Keratinocyte (primary cell): ENCODE data around the gene MOGAT1. TPM values are rescaled to one million over a fixed set of nuclear protein-coding genes. Genes with fewer than 3 reads are reported as not detected.

Experiments used
- DNase-seq: peaks from one replicate; pipeline ENCODE4 v3.0.0-alpha.2; 2011; ENCODE audit warnings: low read depth, missing footprints, low spot score
- FAIRE-seq: peaks from 2 replicates; lab custom pipeline; 2011; peaks lifted over from hg19 to GRCh38; lab: Jason Lieb, UNC
- H2AFZ ChIP-seq: 2 replicates; pipeline ENCODE4 v1.6.0; 2012; ENCODE audit warnings: low read length, control low read depth, inconsistent platforms; ENCODE audit not compliant: control insufficient read depth
- H3K27ac ChIP-seq: 2 replicates; pipeline ENCODE4 v1.5.1; 2011; ENCODE audit warnings: low read length; ENCODE audit not compliant: control insufficient read depth, insufficient read depth
- H3K27me3 ChIP-seq: 3 replicates; pipeline ENCODE4 v1.6.0; 2011; ENCODE audit warnings: low read length; ENCODE audit not compliant: control insufficient read depth, insufficient read depth; ENCODE audit errors: extremely low read depth
- H3K36me3 ChIP-seq, 2 experiments: 2 replicates in 1 of 2; 3 replicates in 1 of 2; pipeline ENCODE4 v1.5.1; 2011; ENCODE audit warnings: low read length in 2 of 2, mild to moderate bottlenecking in 1 of 2; ENCODE audit not compliant: control insufficient read depth in 2 of 2, insufficient read depth in 2 of 2; ENCODE audit errors: extremely low read depth in 1 of 2
- H3K4me1 ChIP-seq: 3 replicates; pipeline ENCODE4 v1.5.1; 2011; ENCODE audit warnings: low read length; ENCODE audit not compliant: control insufficient read depth, insufficient read depth; ENCODE audit errors: extremely low read depth
- H3K4me2 ChIP-seq: 3 replicates; pipeline ENCODE4 v1.6.0; 2011; ENCODE audit warnings: low read depth, low read length; ENCODE audit not compliant: control insufficient read depth, insufficient read depth; ENCODE audit errors: extremely low read depth
- H3K4me3 ChIP-seq, 3 experiments: fragments of 200-600 bp in 1 of 3; sonication (generic) in 1 of 3; 2 replicates in 2 of 3; 3 replicates in 1 of 3; pipeline ENCODE4 v1.5.1; 2011 to 2016; ENCODE audit warnings: low read length in 3 of 3, mild to moderate bottlenecking in 3 of 3, control low read depth in 2 of 3, inconsistent platforms in 1 of 3, low read depth in 1 of 3, mixed read lengths in 1 of 3, mixed run types in 1 of 3, moderate library complexity in 1 of 3; ENCODE audit not compliant: control insufficient read depth in 2 of 3, insufficient read depth in 2 of 3; ENCODE audit errors: extremely low read depth in 1 of 3
- H3K79me2 ChIP-seq: 2 replicates; pipeline ENCODE4 v1.6.0; 2012; ENCODE audit warnings: low read length; ENCODE audit not compliant: control insufficient read depth, insufficient read depth
- H3K9ac ChIP-seq: 3 replicates; pipeline ENCODE4 v1.6.0; 2011; ENCODE audit warnings: low read length; ENCODE audit not compliant: control insufficient read depth, insufficient read depth; ENCODE audit errors: extremely low read depth
- H3K9me1 ChIP-seq: 3 replicates; pipeline ENCODE4 v1.6.0; 2011; ENCODE audit warnings: low read length; ENCODE audit not compliant: control insufficient read depth, insufficient read depth; ENCODE audit errors: extremely low read depth
- H3K9me3 ChIP-seq: 2 replicates; pipeline ENCODE4 v1.5.1; 2012; ENCODE audit warnings: low read depth, low read length; ENCODE audit not compliant: control insufficient read depth
- H4K20me1 ChIP-seq: 3 replicates; pipeline ENCODE4 v1.6.0; 2011; ENCODE audit warnings: low read length; ENCODE audit not compliant: control insufficient read depth, insufficient read depth; ENCODE audit errors: extremely low read depth
- CTCF ChIP-seq, 3 experiments: IDR thresholded peaks in 1 of 3; conservative IDR thresholded peaks in 1 of 3; optimal IDR thresholded peaks in 1 of 3; 2 replicates in 2 of 3; 3 replicates in 1 of 3; pipeline versions ENCODE3 to v1.5.1; 2011; ENCODE audit warnings: low read length in 3 of 3, mild to moderate bottlenecking in 3 of 3, moderate library complexity in 2 of 3, control low read depth in 1 of 3, inconsistent platforms in 1 of 3; ENCODE audit not compliant: insufficient read depth in 2 of 3; ENCODE audit errors: extremely low read depth in 1 of 3
- EZH2 ChIP-seq: IDR thresholded peaks from one replicate; pipeline ENCODE4 v1.6.1; 2012; ENCODE audit warnings: inconsistent platforms, mild to moderate bottlenecking, low read length, moderate library complexity
- dilution Hi-C: fragments of 300-500 bp; cut with MboI; formaldehyde crosslinking; loops from one replicate; pipeline ENCODE4 v1.7.0; 2020; ENCODE audit warnings: low sequenced_read_pairs; ENCODE audit not compliant: extremely low pct_ligation_motif_present
- polyA plus RNA-seq, 5 experiments: library from polyadenylated mRNA; depleted of rRNA in 3 of 5; stranded (reverse) in 3 of 5; stranded (forward) in 1 of 5; unstranded in 1 of 5; fragments of >200 nt; gene quantifications; 1 replicate in 1 of 5; 2 replicates in 3 of 5; 3 replicates in 1 of 5; pipeline versions ENCODE4 v1.2.1 to v1.2.3, GENCODE V29; 2011 to 2012; ENCODE audit warnings: missing spikeins in 2 of 5, low read depth in 1 of 5, low replicate concordance in 1 of 5

Gene MOGAT1
- polyA plus RNA-seq, 1 donor (not counting 4 experiments of a cell fraction or from before 2014, with no cell fraction given) = not detected

GRCh38 chr2:222713002-222713401, 41.5 kb downstream of the MOGAT1 start:
- Histone ChIP-seq H4K20me1 (no peaks in the 10 kb centered on the region), H3K79me2 (no peaks in the 10 kb centered on the region), H3K4me1 (peaks cover 4% of the 10 kb centered on the region), H3K9me3 (no peaks in the 10 kb centered on the region), H3K4me3 (no peak overlapping the region), H3K4me2 (no peak overlapping the region), H2AFZ (no peak overlapping the region), H3K9me1 (no peaks in the 10 kb centered on the region), H3K9ac (no peak overlapping the region), H3K27ac (no peak overlapping the region), H3K27me3 (no peaks in the 10 kb centered on the region), H3K36me3 (no peaks in the 10 kb centered on the region)
- TF ChIP-seq EZH2 (no peak), CTCF (optimal IDR thresholded peaks at IDR 0.05 in 1 of 3, IDR thresholded peaks at IDR 0.05 in 1 of 3, conservative IDR thresholded peaks at IDR 0.05 in 1 of 3; ENCODE audit: extremely low read depth in 1 of 3, insufficient read depth in 2 of 3, low read length in 3 of 3) (no peak)
- dilution Hi-C loops = no loop called here
- no peak for DNase-seq
- no peak for FAIRE-seq

- dilution Hi-C loops = no loop called here
- Histone ChIP-seq H4K20me1 (no peaks in the 10 kb centered on the region), H3K4me3 (no peak overlapping the region), H3K27ac (no peak overlapping the region), H3K4me1 (no peaks in the 10 kb centered on the region), H3K9ac (no peak overlapping the region), H3K9me3 (no peaks in the 10 kb centered on the region), H3K9me1 (no peaks in the 10 kb centered on the region), H3K27me3 (no peaks in the 10 kb centered on the region), H3K36me3 (no peaks in the 10 kb centered on the region), H2AFZ (no peak overlapping the region), H3K4me2 (no peak overlapping the region), H3K79me2 (no peaks in the 10 kb centered on the region)
- TF ChIP-seq CTCF (optimal IDR thresholded peaks at IDR 0.05 in 1 of 3, IDR thresholded peaks at IDR 0.05 in 1 of 3, conservative IDR thresholded peaks at IDR 0.05 in 1 of 3; ENCODE audit: extremely low read depth in 1 of 3, insufficient read depth in 2 of 3, low read length in 3 of 3) = no peak
- no peak for TF ChIP-seq EZH2
- DNase-seq (no peak), FAIRE-seq (no peak)
Measured at GRCh38 chr2:222714361-222715241, 43.1 kb downstream of the MOGAT1 start.
